Activated CD4-positive, alpha-beta T cell treated with anti-CD3 and anti-CD28 coated beads, Interleukin-2, amount 10 ng/mL, durations not matched to agents 7 days and 5 days (primary cell): Measurements from ENCODE around the gene AP1B1. TPM values are rescaled to one million over a fixed set of nuclear protein-coding genes. Genes with fewer than 3 reads are reported as not detected.
"Not testable (repeated sequence)": the region's sequence is repeated elsewhere in the genome, so short reads cannot be mapped to it uniquely, and the experiment has no call there.

Experiments used
- CTCF ChIA-PET: fragments of 350-600 bp; sonication (Branson Sonifier 250); formaldehyde crosslinking; loops from one replicate; lab custom pipeline; 2021; ENCODE audit warnings: antibody characterized with exemption; lab: Charles Lee
- POLR2A ChIA-PET: fragments of 350-600 bp; sonication (Branson Sonifier 250); formaldehyde crosslinking; loops from one replicate; lab custom pipeline; 2021; ENCODE audit warnings: antibody characterized with exemption; lab: Charles Lee
- DNase-seq: peaks from one replicate; pipeline ENCODE4 v3.0.0-alpha.2; 2020
- H3K27ac Mint-ChIP-seq: one replicate; pipeline ENCODE4 v1.8.0; 2021; ENCODE audit warnings: mild to moderate bottlenecking, moderate library complexity, mixed read lengths
- H3K27me3 Mint-ChIP-seq: one replicate; pipeline ENCODE4 v1.8.0; 2021; ENCODE audit warnings: mixed read lengths
- H3K36me3 Mint-ChIP-seq: one replicate; pipeline ENCODE4 v1.8.0; 2021; ENCODE audit warnings: low read depth, mixed read lengths
- H3K4me1 Mint-ChIP-seq: one replicate; pipeline ENCODE4 v1.8.0; 2021; ENCODE audit warnings: mixed read lengths
- H3K4me3 Mint-ChIP-seq: one replicate; pipeline ENCODE4 v1.8.0; 2021; ENCODE audit warnings: mild to moderate bottlenecking, moderate library complexity, mixed read lengths
- H3K9me3 Mint-ChIP-seq: one replicate; pipeline ENCODE4 v1.8.0; 2021; ENCODE audit warnings: mixed read lengths
- total RNA-seq, 2 experiments: library from RNA; stranded (reverse); gene quantifications; one replicate each; pipeline ENCODE4 v1.2.3, GENCODE V29; 2021

Gene AP1B1
- 10 to 100 TPM; 74.8 to 78.0 TPM for total RNA-seq

GRCh38 chr22:29387921-29388758 is at the start of gene AP1B1:
Gene AP1B1 (minus strand): TSS chr22:29388570. CDS start chr22:29367243, 21,327 bp downstream.
- H3K4me1 Mint-ChIP-seq: peaks cover 42% of the 10 kb centered on the region
- no peaks in the 10 kb centered on the region for H3K9me3 Mint-ChIP-seq
- peak within 1 kb of the TSS; percentile 94 for H3K27ac Mint-ChIP-seq
- no peaks in the 10 kb centered on the region for H3K27me3 Mint-ChIP-seq
- DNase-seq: peak; percentile 96
- CTCF ChIA-PET: interaction anchor here (0.8 to 1.2 kb wide), 3 partner anchors 11 to 200 kb away, joined by 3 read pairs; no protein-coding TSS in a partner anchor
- H3K36me3 Mint-ChIP-seq: peaks cover 6% of the 10 kb centered on the region
- POLR2A ChIA-PET: interaction anchor here (0.6 kb wide), 1 partner anchor 1837 kb away, joined by 3 read pairs; no protein-coding TSS in a partner anchor
- peak within 1 kb of the TSS; percentile 86 for H3K4me3 Mint-ChIP-seq

GRCh38 chr22:29435236-29436136 is 47.1 kb upstream of the AP1B1 start:
- Mint-ChIP-seq H3K36me3 (no peaks in the 10 kb centered on the region), H3K9me3 (no peaks in the 10 kb centered on the region), H3K27ac (no peak overlapping the region), H3K27me3 (peaks cover 33% of the 10 kb centered on the region), H3K4me3 (no peak overlapping the region), H3K4me1 (no peaks in the 10 kb centered on the region)
- no peak for DNase-seq
- ChIA-PET CTCF (interaction anchor here (0.8 kb wide), 1 partner anchor 159 kb away, joined by 3 read pairs; no protein-coding TSS in a partner anchor), POLR2A (interaction anchor here (0.6 kb wide), 1 partner anchor 57 kb away, joined by 3 read pairs; no protein-coding TSS in a partner anchor)

GRCh38 chr22:29434288-29434687 is 45.9 kb upstream of the AP1B1 start:
- H3K36me3 Mint-ChIP-seq: no peaks in the 10 kb centered on the region
- H3K4me1 Mint-ChIP-seq: no peaks in the 10 kb centered on the region
- DNase-seq: no peak
- H3K27ac Mint-ChIP-seq: no peak overlapping the region
- no peak overlapping the region for H3K4me3 Mint-ChIP-seq
- CTCF ChIA-PET: no interaction called here
- H3K27me3 Mint-ChIP-seq: peaks cover 40% of the 10 kb centered on the region
- POLR2A ChIA-PET: no interaction called here
- no peaks in the 10 kb centered on the region for H3K9me3 Mint-ChIP-seq

- H3K27ac Mint-ChIP-seq: no peak overlapping the region
- DNase-seq: no peak
- H3K4me1 Mint-ChIP-seq: no peaks in the 10 kb centered on the region
- no peak overlapping the region for H3K4me3 Mint-ChIP-seq
- peaks cover 43% of the 10 kb centered on the region for H3K27me3 Mint-ChIP-seq
- H3K36me3 Mint-ChIP-seq: no peaks in the 10 kb centered on the region
- no peaks in the 10 kb centered on the region for H3K9me3 Mint-ChIP-seq
- ChIA-PET POLR2A (no interaction called here), CTCF (no interaction called here)
These were observed 45.5 kb upstream of the AP1B1 start for GRCh38 chr22:29433856-29434255.

GRCh38 chr22:29431986-29432385 is 43.6 kb upstream of the AP1B1 start:
- CTCF ChIA-PET: interaction anchor here (1.0 kb wide), 1 partner anchor 158 kb away, joined by 3 read pairs; no protein-coding TSS in a partner anchor
- no peaks in the 10 kb centered on the region for H3K4me1 Mint-ChIP-seq
- H3K27me3 Mint-ChIP-seq: peaks cover 46% of the 10 kb centered on the region

GRCh38 chr22:29427176-29427760 is 38.9 kb upstream of the AP1B1 start:
- POLR2A ChIA-PET: no interaction called here
- H3K4me1 Mint-ChIP-seq: no peaks in the 10 kb centered on the region

More at GRCh38 chr22:29431986-29432385, 43.6 kb upstream of the AP1B1 start:
- H3K4me3 Mint-ChIP-seq: no peak overlapping the region
- no peaks in the 10 kb centered on the region for H3K9me3 Mint-ChIP-seq
- H3K27ac Mint-ChIP-seq: no peak overlapping the region
- POLR2A ChIA-PET: no interaction called here
- no peak for DNase-seq
- no peaks in the 10 kb centered on the region for H3K36me3 Mint-ChIP-seq

GRCh38 chr22:29426476-29426875 is 38.1 kb upstream of the AP1B1 start:
- Mint-ChIP-seq H3K36me3 (no peaks in the 10 kb centered on the region), H3K4me3 (no peak overlapping the region), H3K9me3 (no peaks in the 10 kb centered on the region), H3K27ac (no peak overlapping the region), H3K27me3 (peaks cover 22% of the 10 kb centered on the region), H3K4me1 (no peaks in the 10 kb centered on the region)
- no peak for DNase-seq
- CTCF ChIA-PET: no interaction called here
- POLR2A ChIA-PET: no interaction called here

More at GRCh38 chr22:29427176-29427760, 38.9 kb upstream of the AP1B1 start:
- H3K36me3 Mint-ChIP-seq: no peaks in the 10 kb centered on the region
- H3K27ac Mint-ChIP-seq: no peak overlapping the region
- H3K27me3 Mint-ChIP-seq: peaks cover 26% of the 10 kb centered on the region
- CTCF ChIA-PET: no interaction called here
- no peak for DNase-seq
- H3K4me3 Mint-ChIP-seq: no peak overlapping the region
- no peaks in the 10 kb centered on the region for H3K9me3 Mint-ChIP-seq

GRCh38 chr22:29418704-29419103 is 30.3 kb upstream of the AP1B1 start:
- H3K27me3 Mint-ChIP-seq, H3K27ac Mint-ChIP-seq, H3K9me3 Mint-ChIP-seq, H3K4me3 Mint-ChIP-seq, H3K36me3 Mint-ChIP-seq, DNase-seq, POLR2A ChIA-PET: not testable (repeated sequence)
- CTCF ChIA-PET: interaction anchor here (0.9 kb wide), 1 partner anchor 21 kb away, joined by 3 read pairs; no protein-coding TSS in a partner anchor
- H3K4me1 Mint-ChIP-seq: peaks cover 26% of the 10 kb centered on the region

GRCh38 chr22:29414951-29415591 is 26.7 kb upstream of the AP1B1 start:
- H3K27me3 Mint-ChIP-seq, H3K36me3 Mint-ChIP-seq, H3K9me3 Mint-ChIP-seq, POLR2A ChIA-PET: not testable (repeated sequence)
- Mint-ChIP-seq H3K27ac (peak overlapping the region; percentile 96), H3K4me1 (peaks cover 35% of the 10 kb centered on the region), H3K4me3 (peak overlapping the region; percentile 77)
- DNase-seq: peak; percentile 78
- CTCF ChIA-PET: interaction anchor here (0.6 to 0.9 kb wide), 2 partner anchors 26 to 179 kb away, joined by 3 read pairs; no protein-coding TSS in a partner anchor

- POLR2A ChIA-PET: not testable (repeated sequence)
These were observed 24.4 kb upstream of the AP1B1 start for GRCh38 chr22:29412772-29413171.

GRCh38 chr22:29411569-29412211 is 23.3 kb upstream of the AP1B1 start:
- DNase-seq, H3K27ac Mint-ChIP-seq, H3K4me3 Mint-ChIP-seq, H3K36me3 Mint-ChIP-seq, POLR2A ChIA-PET, H3K27me3 Mint-ChIP-seq, H3K9me3 Mint-ChIP-seq: not testable (repeated sequence)
- CTCF ChIA-PET: interaction anchor here (0.8 kb wide), 1 partner anchor 16 kb away, joined by 3 read pairs; no protein-coding TSS in a partner anchor
- H3K4me1 Mint-ChIP-seq: peaks cover 40% of the 10 kb centered on the region

More at GRCh38 chr22:29412772-29413171, 24.4 kb upstream of the AP1B1 start:
- H3K27ac Mint-ChIP-seq, H3K27me3 Mint-ChIP-seq, H3K36me3 Mint-ChIP-seq, H3K4me3 Mint-ChIP-seq, H3K9me3 Mint-ChIP-seq: not testable (repeated sequence)
- CTCF ChIA-PET: interaction anchor here (0.8 kb wide), 1 partner anchor 17 kb away, joined by 3 read pairs; no protein-coding TSS in a partner anchor
- DNase-seq: peak; percentile 24
- peaks cover 38% of the 10 kb centered on the region for H3K4me1 Mint-ChIP-seq
